ENCODE results near the gene RPS6KL1.
A peak's percentile ranks its signal among the peaks of the same experiment; 100 is the strongest.

The RPS6KL1 gene

DNA sequence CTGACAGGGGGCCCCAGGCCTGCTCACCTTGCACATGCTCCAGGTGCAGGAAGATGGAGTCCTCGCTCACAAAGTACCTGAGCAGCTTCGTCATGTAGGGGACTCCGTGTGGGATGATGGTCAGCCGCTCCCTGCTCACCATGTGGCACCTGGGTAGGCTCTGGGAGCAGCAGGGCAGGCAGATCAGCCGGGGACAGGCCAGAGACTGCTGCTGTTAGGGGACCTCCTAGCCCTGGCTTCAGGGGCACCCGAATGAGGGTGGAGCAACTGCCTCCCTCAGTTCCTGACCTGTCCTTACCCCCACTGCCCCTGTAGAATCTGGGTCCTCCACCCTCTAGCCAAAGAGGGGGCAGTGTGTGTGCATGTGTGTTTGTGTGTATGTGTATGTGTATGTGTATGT lies 11.8 kb downstream of the RPS6KL1 start:
- no peak for DNase-seq

DNA sequence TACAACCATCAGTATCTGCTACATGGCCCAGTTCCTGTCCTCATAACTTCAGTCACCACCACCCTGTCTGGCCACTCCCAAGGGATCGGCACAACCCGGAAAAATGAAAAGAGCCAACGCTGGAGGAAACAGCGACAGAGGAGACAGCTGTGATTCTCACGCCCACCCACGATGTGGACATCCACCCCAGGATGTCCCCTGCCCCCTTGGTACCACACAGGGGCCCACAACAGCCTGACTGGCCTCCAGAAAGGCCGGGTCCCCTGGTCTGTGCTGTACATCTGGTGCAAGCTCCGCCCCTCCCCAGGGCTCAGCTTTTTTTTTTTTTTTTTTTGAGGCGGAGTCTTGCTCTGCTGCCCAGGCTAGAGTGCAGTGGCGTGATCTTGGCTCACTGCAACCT lies 12.5 kb downstream of the RPS6KL1 start:
- DNase-seq, result no peak

DNA sequence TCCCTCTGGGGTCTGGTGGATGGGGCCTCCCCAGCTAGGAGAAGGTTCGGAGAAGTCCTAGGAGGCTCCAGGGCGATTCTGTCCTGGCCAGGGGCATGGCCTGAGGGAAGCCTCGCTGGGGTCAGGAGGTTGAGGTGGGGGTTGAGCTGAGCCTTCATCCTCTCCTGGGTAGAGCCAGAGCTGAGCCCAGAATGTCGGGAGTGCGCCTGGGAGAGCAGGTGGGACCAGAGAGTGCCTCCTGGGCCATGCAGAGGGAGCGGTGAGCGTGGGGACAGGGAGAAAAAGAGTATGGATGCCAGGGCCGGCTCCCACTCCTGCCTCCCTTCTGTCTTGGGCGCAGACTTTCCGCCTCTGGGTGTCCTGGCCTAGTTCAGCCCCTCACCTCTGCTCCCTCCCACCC lies 13.1 kb downstream of the RPS6KL1 start:
- DNase-seq, result no peak

DNA sequence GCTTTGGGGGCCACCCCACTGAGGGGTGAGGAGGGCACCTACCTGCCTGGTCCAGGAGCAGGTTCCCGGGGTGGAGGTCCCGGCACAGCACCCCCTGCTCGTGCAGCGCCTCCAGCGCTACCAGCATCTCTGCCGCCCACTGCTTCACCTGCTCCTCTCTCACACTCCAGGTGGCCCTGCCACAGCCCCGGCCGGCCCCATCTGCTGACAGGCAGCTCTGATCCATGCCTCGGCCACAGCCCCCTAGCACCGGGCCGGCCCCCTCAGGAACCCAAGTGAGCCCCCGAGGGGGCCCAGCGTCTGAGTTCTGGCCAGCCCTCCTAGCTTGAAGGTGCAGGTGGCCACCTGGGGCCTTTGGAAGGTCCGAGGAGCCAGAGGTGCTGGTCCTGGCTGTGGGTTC lies 13.6 kb downstream of the RPS6KL1 start:
- no peak for DNase-seq

DNA sequence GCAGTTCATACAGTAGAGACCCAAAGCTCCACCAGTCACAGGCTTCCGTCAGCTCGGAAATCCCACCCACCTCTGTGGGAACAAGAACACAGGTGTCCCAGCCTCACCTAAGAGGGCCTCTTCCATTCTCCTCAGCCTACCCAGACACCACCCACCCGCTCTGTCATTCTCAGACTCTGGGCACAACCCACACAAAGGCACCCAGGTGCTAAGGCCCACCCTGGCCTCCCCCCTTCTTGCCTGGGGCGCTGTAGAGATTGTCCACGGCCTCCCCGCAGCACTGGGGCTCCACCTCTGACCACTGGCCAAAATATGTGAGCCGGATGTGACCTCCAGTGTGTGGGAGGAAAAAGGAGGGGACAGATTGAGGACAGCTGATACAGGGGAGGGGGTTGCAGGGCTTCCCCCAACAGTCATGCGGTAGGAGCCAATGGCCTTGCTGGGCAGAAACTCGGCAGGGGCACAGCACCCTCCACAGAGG lies 14.2 kb downstream of the RPS6KL1 start:
- DNase-seq, result no peak

DNA sequence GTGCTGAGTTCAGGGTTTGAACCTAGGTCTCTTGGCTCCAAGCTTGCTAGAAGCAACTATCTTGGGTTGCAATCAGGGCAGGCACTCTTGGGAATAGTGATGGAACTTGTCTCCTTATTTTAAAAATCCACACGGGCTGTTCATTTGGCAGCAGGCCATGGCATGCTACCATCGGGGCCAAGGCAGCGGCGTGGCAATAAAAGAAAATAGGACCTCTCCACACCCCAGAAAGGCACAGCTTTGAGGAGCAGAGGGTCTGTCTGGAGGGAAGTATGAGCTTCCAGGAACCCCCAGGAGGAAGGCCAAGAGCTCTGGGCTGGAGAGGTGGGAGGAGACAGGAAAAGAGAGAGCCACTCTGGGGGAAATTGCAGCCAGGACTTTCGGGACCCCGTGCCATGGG lies 15.3 kb downstream of the RPS6KL1 start:
- no peak for DNase-seq

DNA sequence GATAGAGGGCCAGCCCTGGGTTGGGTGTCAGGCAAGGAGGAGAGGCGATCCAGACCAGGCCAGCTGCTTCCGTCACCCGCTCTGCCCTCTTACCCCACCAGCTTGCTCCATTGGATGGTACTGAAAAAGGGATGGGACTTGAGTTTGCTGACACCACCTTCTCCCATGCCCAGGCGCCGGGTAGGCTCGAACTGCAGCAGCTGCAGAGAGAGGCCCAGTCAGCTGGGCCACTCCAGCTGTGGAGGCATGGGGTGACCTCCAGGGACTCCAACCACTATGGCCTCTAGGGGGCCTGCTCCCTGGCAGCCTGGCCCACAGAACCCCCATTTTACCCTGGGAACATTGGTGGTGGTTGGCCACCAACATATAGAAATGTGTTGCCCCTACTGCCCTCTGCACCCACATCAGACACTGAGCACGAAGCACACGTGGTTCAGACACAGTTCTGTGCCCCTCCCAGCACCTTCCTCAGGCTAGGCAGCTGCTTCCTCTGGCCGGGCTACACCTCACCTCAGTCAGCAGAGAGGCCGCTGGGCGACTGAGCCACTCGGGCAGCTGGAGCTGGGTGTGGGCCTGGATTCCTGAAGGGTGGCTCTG lies 16.0 kb downstream of the RPS6KL1 start:
- no peak for DNase-seq

DNA sequence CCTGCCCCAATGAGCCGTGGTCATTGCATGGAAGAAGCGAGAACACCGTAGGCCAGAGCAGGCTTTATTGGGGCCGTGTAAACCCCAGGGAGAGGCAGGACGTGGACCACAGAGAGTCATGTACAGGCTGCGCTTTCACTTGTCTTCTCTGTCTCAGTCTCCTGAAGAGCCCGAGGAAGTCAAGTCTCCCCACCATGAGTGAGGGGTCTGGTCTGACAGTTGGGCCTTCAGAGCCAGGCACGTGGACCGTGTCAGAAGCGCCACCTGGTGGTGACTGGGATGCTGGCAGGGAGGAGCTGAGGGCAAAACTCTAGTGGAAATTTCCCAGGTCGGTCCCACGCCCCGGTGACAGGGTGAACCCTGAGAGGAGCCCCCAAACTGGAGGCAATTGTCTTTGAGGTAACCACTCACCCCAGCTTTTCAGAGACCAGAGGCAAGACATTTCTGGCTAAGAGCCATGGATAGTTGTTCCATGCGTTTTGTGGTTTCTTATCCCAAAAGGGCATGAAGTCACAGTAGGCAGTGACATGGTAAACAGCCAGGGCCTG lies 17.4 kb downstream of the RPS6KL1 start:
- DNase-seq, result peak; percentile 86

DNA sequence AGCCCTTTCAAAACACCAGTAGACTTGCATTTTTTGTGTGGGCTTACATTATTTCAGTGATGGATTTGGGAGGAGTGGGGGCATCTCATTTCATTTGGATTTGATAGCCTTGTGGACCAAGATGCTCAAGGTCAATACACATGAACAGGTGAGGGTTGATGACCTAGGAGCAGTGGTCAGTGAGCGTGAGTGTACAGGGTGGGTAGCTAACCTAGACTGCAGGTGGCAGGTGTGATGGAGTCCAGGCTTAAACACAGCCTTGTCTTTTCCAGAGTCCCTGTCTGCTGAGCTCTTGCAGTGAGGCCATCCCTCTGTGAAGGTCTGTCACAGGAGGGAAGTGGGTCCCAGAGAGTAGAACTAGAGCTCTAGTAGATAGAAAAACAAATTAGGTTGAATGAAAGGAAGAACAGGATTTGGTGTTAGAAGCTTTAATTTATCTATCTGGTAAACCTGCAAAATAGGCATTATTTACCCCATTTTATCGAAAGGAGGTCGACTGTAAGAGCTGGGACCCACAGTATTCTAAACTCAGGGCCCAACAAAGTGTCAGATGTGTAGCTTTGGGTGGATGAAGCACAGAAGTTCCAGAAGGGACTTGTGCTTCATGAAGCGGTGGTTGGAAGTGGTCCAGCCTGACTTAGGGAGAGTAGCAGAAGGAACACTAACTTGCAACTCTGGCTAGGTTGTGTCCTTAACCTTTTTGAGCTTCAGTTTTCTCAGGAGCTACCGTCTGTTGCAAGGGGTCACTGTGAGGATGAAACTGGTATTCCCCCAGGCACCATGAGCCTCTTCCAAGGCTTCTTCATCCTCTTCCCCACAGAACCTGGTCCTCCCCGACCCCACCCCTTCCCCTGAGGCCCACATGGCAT lies 18.2 kb downstream of the RPS6KL1 start:
- no peak for DNase-seq

DNA sequence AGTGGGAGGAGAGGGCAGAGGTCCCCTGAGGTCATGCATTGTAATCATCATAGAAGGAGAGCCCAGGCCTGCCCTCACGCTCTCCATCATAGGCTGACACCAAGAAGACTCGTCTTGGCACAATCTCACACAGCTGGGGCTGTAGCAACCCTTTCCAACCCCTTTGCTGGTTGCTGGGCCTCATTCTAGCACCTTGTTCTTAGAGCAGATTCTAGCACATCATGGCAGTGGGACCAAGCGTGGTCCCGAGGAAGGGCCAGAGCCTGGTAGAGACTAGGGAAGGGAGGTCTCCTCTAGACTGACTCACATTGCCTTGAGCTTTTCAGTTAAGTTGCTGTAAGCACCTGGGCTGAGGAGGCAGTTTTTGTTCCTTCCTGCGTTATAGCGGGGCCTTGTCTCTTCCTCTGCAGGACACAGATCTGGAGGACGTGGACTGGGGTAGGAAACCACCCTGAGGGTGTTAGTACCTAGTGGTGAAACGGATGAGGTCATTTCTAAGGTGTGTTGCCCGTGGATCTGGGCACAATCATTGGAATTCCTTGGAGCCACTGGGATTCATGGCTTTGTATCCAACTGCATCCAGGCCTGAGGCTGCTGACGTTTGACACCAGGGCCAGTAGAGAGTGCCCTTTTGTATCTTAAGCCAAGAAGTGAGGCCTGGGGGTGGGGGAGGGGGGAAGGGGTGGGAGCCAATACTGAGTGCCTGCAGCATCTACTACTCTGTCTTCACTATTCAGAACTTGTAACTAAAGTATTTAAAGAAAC lies 19.9 kb downstream of the RPS6KL1 start:
- no peak for DNase-seq

DNA sequence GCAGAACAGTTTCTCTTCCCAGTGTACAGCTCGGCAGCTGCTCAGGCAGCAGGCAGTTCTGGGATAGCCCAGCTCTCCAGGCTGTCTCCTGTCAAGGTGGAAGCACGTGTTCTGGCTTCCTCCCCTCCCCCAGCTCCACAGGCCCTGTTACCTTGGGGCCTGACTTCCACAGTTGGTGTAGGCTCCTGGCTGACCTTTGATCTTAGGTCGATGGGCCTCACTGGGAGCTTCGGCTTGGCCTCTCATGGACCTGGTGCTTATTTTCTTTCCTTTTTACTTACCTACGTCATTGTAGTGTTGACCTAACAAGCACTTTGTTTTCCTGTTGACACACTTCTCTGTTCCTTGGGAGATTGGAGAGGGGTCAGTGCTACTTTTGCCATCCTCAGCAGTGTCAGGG lies 24.4 kb downstream of the RPS6KL1 start:
- DNase-seq, result no peak

DNA sequence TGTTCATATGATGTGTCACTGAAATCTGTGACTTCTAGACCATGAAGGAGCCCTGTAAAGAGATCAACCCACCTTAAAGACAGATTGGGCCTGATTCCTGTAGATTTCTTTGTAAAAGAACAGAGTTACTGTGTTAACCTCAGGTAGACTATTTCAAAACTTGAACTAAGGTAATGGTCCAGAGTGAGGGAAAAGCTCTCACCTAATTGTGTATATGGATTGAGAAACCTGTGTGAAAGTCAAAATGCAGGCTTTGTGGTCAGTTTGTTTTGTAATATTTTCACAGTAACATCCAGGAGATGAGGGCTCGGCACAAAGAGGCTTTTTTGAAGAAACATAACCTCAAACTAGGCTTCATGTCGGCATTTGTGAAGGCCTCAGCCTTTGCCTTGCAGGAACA lies 25.0 kb downstream of the RPS6KL1 start:
- no peak for DNase-seq

DNA sequence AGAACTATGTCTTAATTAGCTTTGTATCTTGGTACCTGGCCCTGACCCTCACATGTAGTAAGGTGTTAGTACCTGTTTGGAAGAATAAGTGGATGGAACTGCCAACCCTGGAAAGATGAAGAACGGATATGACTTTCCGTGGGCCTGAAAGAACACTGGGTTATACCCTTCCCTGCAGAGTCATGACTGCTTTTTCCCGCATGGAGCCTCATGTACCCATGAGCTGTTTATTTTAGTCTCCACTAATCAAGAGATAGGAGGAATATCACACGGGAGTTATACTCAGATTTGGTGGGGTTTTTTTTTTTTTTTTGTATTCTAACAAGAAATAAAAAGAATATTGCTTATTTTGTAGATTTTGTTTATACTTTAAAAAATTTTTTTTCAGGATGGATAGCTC lies 25.4 kb downstream of the RPS6KL1 start:
- no peak for DNase-seq

DNA sequence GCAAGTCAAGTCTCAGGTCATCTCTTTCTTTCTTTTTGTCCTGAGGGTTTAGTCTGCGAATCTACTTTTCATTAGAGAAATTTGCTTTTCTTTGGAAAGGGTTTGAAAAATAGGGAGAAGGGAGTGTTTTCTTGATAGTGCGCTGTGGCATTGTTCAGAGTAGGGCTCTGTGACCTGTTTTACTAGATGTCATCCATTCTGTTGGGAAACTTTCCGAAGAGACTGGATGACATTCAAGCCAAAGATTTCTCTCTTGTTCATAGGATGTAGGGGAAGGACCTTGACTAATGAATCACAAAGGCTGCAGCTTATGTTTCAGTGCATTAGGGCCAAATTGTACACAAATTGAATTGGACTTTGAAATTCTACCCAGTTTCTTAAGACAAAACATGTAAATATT lies 26.7 kb downstream of the RPS6KL1 start:
- DNase-seq, result no peak

DNA sequence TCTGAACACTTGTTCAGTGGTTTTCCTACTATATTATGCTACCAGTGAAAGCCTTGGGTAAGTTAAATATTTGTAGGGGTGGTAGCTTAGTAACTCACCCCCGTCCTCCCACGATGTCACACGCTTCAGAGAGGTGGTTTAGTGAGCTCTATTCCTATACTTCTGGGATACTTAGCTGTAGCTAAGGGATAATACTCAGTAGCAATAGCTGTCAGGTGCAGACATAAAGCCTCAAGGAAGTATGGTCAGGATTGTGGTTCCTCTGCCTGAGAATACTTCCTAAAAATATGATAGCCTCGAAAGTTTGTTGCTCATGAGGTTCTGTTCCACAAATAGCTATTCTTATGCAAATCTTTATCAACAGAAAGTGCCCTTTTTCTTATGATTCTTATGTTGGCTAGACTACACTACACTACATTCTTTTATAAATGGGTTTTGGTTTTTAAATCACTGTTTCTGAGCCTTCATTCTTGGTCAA lies 29.4 kb downstream of the RPS6KL1 start:
- DNase-seq, result no peak

DNA sequence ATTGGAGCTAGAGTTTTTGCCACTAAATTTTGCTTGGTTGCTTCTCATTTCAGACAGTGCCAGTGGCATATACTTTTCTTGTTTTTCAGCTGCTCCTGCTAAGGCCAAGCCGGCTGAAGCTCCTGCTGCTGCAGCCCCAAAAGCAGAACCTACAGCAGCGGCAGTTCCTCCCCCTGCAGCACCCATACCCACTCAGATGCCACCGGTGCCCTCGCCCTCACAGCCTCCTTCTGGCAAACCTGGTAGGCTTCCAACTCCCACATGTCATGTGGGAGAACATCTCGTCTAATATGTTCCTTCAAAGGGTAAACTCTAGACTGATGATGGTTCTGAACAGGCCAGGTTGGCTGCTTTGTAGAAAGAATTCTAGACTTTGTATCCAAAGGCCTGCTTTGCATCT lies 30.3 kb downstream of the RPS6KL1 start:
- no peak for DNase-seq

DNA sequence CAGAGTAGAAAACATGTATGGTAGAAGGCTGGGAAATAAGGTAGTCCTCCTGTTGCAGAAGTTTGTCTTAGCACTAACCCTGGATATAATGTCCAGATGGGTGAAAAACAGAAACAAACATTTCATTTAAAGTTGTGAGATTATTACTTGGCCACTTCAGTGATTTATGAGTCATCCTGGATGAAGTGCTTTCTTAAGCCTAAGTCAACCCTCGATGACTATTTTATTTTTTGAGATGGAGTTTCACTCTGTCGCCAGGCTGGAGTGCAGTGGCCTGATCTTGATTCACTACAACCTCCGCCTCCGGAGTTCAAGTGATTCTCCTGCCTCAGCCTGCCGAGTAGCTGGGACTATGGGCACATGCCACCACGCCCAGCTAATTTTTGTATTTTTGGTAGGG lies 31.2 kb downstream of the RPS6KL1 start:
- DNase-seq, result no peak

DNA sequence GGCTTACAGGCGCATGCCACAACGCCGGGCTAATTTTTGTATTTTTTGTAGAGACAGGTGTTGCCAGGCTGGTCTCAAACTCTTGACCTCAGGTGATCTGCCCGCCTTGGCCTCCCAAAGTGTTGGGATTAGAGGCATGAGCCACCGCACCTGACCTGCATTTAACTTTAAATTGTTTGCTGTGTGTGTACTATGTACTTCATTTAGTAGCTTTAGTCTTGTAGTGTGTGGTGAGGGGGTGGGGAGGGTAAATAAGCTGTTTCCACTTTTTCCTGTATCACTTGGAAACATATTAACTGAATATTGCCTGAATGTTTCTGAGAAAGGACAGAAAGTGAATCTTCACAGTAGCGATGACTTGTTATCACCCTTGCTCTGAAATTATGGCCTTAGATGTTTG lies 32.8 kb downstream of the RPS6KL1 start:
- DNase-seq, result no peak

DNA sequence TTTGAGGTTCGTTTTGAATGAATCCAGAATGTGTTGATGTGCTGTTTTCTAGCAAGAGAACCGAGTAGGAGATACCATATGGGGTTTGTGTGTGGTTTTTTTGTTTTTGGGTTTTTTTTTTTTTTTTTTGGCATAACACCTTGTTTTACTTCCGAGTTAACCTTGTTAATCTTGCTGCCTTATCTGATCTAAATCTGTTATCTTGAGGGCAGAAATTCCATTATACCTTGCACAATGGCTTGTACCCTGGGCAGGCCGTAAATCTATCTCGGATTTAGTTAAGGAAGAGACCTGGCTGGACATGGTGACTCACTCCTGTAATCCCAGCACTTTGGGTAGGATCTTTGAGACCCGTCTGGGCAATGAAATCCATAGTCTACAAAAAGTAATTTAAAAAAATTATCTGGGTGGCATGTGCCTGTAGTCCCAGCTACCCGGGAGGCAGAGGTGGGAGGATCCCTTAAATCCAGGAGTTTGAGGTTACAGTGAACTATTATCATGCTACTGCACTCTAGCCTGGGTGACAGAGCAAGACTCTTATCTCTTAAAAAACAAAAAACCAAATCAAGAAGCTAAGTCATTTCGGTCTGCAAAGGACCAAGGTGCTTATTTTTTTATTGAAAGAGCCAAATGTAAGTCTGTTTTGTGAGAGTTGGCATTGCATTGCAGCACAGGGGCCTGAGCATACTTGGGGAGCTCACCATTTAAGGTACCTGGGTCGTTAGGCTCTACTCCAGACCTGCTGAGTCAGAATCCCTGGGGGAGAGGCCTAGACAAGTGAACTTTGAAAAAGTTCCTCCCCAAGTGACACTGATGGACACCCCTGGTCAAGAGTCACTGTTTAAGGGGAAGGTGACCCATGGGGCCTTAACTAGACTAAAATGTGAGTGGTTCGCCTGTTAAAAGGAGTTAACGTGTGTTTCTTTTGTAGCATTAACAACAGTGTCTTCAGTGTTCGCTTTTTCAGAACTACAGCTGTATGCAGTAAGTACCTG lies 34.6 kb downstream of the RPS6KL1 start:
- DNase-seq, result no peak

DNA sequence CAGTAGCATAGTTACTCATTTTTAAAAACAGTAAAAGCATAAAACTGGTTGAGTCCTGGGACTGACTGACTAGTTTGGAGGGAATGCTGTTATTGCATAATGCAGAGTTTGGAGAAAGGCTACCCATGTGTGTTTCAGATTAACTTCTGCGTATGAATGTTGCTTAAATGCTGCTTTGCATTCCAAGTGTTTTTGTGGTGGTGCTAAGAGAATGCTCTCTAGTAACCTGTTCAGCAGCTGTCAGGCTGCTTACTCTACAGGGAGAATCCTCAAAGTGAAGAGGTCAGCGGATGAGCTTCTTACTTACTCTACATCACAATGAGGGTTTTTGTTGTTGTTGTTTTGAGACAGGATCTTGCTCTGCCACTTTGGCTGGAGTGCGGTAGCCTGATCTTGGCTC lies 37.1 kb downstream of the RPS6KL1 start:
- DNase-seq, result no peak

DNA sequence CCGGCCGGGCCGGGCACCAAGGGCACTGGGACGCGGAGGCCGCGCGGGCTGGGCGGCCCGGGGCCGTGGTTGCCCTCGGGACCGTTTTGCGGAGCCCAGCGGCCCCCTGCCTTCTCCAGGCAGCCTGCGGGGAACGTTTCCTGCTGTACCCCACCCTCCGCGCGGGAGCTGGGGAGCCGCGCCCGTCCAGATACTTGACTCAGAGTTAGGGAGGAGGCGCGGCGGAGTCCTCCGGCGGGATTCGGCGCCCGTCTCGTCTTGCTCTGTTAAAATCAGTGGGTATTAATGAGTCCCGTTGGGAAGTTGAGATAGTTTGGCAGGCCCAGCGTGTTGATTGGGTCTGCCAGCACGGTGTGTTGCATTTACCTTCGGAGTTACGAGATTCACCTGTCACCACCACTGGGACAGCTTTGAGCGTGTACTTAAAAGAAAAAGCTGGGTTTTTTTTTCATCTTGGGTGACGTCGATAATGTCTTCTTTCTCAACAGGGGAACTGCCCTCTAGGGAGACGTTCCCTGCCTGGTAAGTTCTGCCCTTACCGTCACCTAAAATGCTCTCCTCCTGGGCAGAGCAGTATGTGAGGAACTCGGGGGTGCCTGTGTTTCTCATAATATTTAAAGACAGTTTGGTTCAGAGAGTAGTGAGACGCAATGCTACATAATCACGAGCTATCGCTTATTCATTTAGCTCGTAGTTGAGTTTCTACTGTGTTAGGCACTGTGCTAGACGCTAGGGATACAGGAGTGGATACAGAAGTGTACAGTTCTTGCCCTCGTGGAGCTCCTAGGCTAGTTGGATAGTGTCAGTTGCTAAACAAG lies 40.7 kb downstream of the RPS6KL1 start:
- DNase-seq, result peak; percentile 51
